GM12865 (cell line): ENCODE data around the gene FBXL2.
"Not testable (repeated sequence)": the region's sequence is repeated elsewhere in the genome, so short reads cannot be mapped to it uniquely, and the experiment has no call there.

Source experiments
- DNase-seq: peaks from one replicate; pipeline ENCODE4 v3.0.0; 2010; ENCODE audit warnings: low read depth
- H3K4me3 ChIP-seq: 2 replicates; pipeline ENCODE4 v1.5.1; 2011; ENCODE audit warnings: mild to moderate bottlenecking, low read depth, low read length, control low read depth
- CTCF ChIP-seq: IDR thresholded peaks from 2 replicates; pipeline ENCODE4 v1.5.1; 2011; ENCODE audit warnings: low read length, control low read depth, low read depth, inconsistent platforms; ENCODE audit not compliant: insufficient read depth; ENCODE audit errors: missing control alignments

The FBXL2 gene

GRCh38 chr3:33401781-33402180 lies 124.5 kb downstream of the FBXL2 start:
- no peak overlapping the region for H3K4me3 ChIP-seq
- no peak for TF ChIP-seq CTCF
- DNase-seq = no peak

- no peak for DNase-seq
- no peak for TF ChIP-seq CTCF
Measured at GRCh38 chr3:33402936-33403335, 125.7 kb downstream of the FBXL2 start.

GRCh38 chr3:33403756-33404155 lies 126.5 kb downstream of the FBXL2 start:
- DNase-seq = no peak
- no peak for TF ChIP-seq CTCF
- H3K4me3 ChIP-seq = no peak overlapping the region

More at GRCh38 chr3:33402936-33403335, 125.7 kb downstream of the FBXL2 start:
- no peak overlapping the region for H3K4me3 ChIP-seq

- DNase-seq, H3K4me3 ChIP-seq: not testable (repeated sequence)
Measured at GRCh38 chr3:33410816-33411215, 133.6 kb downstream of the FBXL2 start.

- DNase-seq = no peak
- no peak for TF ChIP-seq CTCF
- H3K4me3 ChIP-seq = no peak overlapping the region
Measured at GRCh38 chr3:33417066-33417673, 139.9 kb downstream of the FBXL2 start.

- H3K4me3 ChIP-seq = no peak overlapping the region
- TF ChIP-seq CTCF = no peak
- DNase-seq = no peak
Measured at GRCh38 chr3:33419948-33420347, 142.7 kb downstream of the FBXL2 start.

GRCh38 chr3:33420966-33421365 lies 143.7 kb downstream of the FBXL2 start:
- H3K4me3 ChIP-seq = no peak overlapping the region
- DNase-seq = no peak
- TF ChIP-seq CTCF = no peak
